ENCODE data around the gene USP40.

USP40 gene

DNA sequence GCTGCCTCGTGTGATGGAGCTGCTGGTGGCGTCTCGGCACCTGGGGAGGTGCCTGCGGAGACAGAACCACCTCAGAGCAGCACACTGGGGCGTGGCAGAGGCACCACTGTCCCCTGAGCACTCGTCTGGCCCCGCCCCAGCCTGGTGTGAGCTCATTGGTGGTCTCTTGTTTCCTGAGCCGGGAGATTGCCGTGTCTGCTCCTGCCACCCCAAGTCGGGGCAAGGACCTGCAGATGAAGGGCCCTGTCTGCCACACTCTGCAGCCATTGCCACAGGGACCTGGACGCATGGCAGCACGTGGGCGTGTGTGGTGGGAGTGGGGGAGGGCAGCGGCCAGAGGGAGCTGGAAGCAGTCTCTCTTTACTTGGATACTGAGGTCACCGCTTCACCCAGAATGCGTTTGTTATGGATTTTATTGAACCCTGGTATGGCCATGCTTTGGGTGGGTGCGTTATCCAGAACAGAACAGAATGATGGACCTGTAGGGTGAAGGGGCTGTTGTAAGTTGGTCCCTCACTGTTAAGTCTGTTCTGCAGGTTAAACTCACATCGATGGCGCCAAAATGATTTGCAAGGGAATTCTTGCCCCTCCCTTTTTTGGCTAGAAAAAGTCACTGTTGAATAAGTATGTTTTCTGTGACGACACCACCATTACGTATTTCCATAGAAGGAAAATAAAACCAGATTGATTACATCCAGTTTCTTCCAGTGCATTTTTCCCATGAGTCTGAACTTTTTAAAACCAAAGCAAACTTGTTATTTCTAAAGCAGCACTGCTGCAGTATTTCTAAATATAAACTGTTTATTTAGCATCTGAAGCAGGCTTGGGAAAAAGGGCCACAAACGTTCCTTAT lies 92.0 kb downstream of the USP40 start:
- DNase-seq = no peak

GRCh38 chr2:233473878-233474277 lies 92.7 kb downstream of the USP40 start:
- no peak for DNase-seq

GRCh38 chr2:233473386-233473791 lies 93.2 kb downstream of the USP40 start:
- no peak for DNase-seq

GRCh38 chr2:233471291-233472035 lies 95.1 kb downstream of the USP40 start:
- DNase-seq = no peak

GRCh38 chr2:233470839-233471238 lies 95.7 kb downstream of the USP40 start:
- no peak for DNase-seq

DNA sequence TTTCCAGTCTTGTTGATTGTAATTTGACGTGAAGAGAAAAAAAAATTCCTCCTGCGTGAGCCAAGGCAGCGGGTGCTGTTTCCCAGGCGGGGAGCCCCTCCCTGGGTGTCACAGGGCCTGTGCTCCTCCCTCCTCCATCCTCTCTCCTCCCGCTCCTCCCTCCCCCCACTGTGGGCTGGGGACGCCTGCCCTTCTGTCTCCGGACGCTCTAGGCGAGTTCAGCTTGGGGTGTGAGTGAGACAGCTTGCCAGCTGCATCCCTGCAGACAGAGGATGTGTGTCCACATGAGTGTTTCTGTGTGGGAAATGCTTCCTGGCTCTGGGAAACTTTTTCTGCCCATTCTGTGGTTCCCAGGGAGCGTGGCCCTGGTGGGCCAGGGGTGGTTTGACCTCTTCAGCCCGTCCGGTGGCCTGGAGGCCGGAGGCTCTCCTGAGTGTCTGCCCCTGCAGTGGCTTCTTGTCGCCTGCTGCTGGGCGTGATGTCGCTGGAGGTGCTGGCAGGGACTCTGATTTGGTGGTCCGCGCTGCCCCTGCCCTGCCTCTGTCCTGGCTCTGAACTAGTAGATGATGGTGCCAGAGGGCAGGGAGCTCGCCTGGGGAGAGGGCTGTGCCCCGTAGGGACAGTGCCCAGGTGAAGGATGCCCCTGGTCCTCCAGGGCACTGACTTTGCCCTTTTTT lies 96.4 kb downstream of the USP40 start:
- DNase-seq = no peak

DNA sequence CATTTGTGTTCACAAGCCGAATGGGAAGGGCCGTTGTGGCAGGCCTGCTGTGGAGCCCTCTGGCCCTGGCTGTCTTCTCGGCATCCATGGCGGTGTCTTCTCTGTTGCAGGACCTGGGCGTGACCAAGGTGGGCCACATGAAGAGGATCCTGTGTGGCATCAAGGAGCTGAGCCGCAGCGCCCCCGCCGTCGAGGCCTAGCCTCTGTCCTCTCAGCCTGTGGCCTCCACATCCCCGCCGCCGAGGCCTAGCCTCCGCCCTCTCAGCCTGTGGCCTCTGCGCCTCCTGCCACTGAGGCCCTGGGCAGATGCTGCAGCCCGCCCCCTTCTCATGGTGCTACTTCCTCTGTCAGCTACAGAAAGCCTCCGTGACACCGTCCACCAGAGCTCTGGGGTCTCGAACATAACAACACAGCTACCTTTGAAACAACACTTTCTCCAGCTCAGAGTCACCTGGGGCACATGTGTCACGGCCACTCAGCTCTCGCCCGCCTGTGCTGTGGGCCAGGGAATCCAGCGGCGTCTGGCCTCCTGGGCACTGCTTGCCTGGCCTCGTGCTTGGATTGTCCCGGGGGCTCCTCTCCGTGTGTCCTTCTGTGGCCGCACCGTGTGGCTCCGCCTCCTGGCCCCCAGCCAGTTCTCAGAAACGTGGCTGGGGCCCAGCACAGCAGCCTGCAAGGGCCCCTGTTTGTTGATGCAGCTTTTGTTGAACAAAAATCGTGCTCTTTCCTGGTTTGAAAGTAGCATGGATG lies 97.1 kb downstream of the USP40 start:
- no peak for DNase-seq

DNA sequence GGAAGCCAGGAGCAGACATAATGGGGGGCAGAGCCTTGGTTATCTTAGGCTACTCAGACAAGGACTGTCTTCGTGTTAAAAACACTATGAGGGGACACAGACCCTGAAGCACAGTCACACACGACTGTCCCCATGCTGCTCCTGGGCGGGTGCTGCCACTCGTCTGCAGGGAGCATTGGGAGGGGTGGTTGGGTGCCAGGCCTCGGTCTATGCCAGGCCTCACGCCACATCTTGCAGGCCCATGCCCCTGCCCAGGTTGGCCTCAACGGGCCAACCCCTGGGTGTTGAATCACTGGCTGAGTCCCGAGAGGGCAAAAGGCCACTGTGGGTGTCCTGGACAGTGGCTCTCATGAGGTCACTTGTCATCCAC lies 97.9 kb downstream of the USP40 start:
- no peak for DNase-seq

GRCh38 chr2:233468047-233468740 lies 98.4 kb downstream of the USP40 start:
- no peak for DNase-seq

DNA sequence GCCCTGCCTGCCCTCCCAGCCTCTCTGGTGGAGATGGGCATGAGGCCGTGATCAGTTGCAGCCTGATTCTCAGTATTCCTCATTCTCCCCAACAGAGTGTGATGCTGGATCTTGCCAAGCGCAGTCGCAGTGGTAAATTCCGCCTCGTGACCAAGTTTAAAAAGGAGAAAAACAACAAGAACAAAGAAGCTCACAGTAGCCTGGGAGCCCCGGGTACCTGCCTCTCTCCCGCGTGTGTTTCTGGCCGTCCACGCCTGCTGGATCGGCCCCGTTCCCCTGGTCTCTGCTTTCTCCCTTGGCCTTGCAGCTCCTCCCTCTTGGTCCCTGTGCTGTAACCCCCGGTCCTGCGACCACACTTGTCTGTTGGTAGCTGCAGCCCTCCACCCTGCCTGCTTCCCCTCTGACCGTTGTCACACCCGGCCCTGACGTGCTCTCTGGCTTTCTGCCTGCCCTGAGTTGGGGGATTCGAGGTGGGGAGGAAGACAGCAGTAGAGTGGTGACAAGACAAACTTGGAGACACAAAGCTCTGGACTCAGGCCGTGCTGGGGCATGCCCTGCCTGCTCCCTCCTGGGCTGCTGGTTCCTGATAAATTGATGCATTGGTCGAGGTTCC lies 99.5 kb downstream of the USP40 start:
- DNase-seq = no peak

DNA sequence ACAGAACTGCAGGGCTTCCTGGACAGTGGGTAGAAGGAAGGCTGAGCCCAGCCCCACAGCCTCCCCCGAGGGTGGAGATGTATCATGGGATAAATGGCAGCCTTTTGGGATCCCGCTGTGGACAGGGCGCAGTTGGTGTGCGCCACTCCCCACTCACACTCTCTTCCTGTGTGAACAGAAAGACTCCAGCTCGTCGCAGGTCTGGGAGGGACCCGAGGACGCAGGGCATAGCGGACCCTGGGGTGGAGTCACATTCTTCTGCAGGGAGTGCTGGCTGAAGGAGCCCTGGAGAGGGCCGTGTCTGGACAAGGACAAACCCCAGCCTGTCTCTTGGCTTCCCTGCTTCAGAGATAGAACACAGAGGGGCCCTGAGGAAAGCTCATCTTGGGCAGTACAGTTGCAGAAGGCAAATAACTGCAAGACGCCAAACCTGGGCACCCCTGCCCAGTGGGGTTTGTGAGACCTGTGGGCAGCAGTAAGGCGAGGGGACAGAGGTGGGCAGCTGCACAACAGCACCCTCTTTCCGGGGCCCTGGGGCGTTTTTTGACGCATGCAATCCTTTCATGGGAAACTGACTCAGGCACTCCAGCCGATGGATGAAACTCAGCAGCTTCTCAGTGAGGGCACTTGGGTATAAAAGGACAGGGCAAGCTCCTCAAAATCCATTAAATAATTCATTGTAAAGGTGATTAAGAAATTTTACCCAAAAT lies 101.9 kb downstream of the USP40 start:
- no peak for DNase-seq

GRCh38 chr2:233464056-233464455 lies 102.5 kb downstream of the USP40 start:
- DNase-seq = no peak

DNA sequence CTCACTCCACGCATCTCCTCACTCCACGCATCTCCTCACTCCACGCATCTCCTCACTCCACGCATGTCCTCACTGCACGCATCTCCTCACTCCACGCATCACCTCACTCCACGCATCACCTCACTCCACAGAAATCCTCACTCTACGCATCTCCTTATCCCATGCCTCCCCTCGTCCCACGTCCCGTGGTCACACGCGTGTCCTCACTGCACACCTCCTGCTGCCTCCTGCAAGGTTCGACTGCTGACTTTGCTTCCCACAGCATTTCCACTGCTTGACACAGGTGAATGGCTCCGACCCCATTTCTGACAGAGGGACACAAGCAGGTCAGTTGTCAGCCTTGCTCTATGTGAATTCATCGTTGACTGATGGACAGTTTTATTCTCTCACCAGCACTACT lies 103.0 kb downstream of the USP40 start:
- DNase-seq = no peak

DNA sequence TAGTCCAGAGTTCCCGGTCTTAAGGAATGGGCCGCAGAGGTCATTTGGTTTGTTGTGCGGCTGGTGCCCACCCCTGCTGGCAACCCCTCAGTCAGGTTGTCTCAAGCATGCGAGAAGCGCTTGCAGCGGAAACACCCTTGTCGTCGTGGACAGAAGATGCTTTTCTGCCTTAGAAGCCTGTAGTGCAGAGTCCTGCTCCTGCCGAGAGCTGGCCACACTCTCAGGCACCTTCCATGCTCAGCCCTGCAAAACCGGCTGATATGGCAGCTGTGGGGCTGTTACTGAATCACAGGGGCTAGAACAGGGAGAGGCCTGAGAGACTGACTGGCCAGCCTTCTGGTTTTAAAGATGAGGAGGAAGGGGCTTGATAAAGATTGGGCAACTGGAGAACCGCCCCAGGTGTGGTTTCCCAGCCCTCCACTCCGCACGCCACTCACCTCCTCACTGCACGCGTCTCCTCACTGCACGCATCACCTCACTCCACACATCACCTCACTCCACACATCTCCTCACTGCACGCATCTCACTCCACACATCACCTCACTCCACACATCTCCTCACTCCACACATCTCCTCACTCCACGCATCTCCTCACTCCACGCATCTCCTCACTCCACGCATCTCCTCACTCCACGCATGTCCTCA lies 103.6 kb downstream of the USP40 start:
- DNase-seq = no peak

GRCh38 chr2:233462202-233462785 lies 104.3 kb downstream of the USP40 start:
- no peak for DNase-seq

DNA sequence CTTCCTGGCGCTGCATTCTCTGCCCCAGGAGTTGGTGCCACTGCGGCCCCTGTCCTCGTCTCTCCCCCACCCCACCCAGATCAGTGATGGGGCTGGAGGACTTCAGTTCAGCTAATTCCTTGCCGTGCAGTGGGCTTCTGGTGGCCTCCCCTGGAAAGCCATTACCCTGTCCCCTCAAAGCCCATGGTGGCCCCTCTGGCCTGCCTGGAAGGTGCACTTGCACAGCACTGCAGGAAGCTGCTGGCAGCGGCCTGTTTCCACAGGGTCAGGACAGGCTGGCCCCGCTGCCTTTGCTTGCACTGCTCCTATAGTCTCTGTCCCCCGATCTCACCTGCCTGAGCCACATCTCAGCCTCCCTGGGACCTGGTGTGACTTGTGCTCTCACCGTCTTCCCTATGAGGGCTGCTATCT lies 105.1 kb downstream of the USP40 start:
- DNase-seq = no peak

GRCh38 chr2:233460726-233461441 lies 105.7 kb downstream of the USP40 start:
- DNase-seq = no peak

DNA sequence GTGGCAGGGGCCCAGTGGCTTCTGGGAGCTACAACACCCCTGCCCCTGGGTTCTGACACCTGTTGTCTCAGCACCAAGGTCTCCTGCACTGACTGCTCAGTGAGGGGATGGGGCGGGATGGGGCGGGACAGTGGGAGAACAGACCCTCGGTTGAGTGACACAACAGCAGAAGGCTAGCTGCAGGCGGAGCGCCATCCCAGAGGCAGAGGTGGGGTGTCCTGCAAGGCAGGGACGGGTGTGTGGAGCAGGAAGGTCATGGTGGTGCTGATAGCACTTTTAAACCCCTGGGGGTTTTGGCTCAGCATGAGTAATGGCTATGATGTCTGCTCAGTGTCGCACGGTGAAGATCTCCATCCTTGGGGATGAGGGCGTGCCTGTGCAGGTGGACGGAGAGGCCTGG lies 107.2 kb downstream of the USP40 start:
- DNase-seq = no peak

DNA sequence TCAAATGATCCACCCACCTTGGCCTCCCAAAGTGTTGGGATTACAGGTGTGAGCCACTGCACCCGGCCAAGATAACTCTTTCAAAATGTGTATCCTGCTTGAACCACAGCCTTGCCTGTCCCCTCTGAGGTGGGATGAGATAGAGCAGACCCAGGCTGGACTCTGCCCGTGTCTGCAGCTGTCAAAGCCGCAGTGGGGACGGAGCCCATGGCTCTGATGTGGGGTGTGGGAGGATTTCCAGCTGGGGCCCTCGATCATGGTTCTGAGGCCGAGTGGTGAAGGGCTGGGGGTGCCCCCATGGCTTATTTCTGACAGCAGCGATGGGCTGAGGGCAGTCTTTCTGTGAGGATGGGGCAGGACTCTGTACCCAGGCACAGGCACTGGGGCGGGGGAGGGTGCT lies 107.8 kb downstream of the USP40 start:
- no peak for DNase-seq

Data from hematopoietic multipotent progenitor cell treated with erythropoietin and hydrocortisone succinate and interleukin-3 and kit ligand, for 6 days (in vitro differentiated cells).